MCF 10A (cell line): ENCODE data around the gene COMP. TPM values are rescaled to one million over a fixed set of nuclear protein-coding genes. Genes with fewer than 3 reads are reported as not detected.

Experiments
- BruUV-seq: library from RNA; stranded (reverse); fragments of 400-500 nt; replicated peaks from 2 replicates; lab custom pipeline; 2021; lab: Mats Ljungman, UMichigan
- CTCF ChIA-PET: fragments of 300-600 bp; sonication (Branson Sonifier 250); formaldehyde crosslinking; extraction: SDS; loops from one replicate; lab custom pipeline; 2021; ENCODE audit warnings: antibody characterized with exemption, inconsistent platforms; lab: Yijun Ruan, JAX
- POLR2A ChIA-PET: fragments of 300-600, 350-650 bp; sonication (Branson Sonifier 250); formaldehyde crosslinking; extraction: SDS; loops from one replicate; lab custom pipeline; 2020; ENCODE audit warnings: antibody characterized with exemption, inconsistent platforms; lab: Yijun Ruan, JAX
- DNase-seq: peaks from one replicate; pipeline ENCODE4 v3.0.0-alpha.2; 2018; ENCODE audit not compliant: unreplicated experiment
- H3K27ac Mint-ChIP-seq: one replicate; pipeline ENCODE4 v1.8.0; 2022; ENCODE audit warnings: mild to moderate bottlenecking, low read depth, mixed read lengths; ENCODE audit not compliant: unreplicated experiment
- H3K27me3 Mint-ChIP-seq: one replicate; pipeline ENCODE4 v1.8.0; 2022; ENCODE audit warnings: mixed read lengths; ENCODE audit not compliant: insufficient read depth, unreplicated experiment
- H3K36me3 Mint-ChIP-seq: one replicate; pipeline ENCODE4 v1.8.0; 2022; ENCODE audit warnings: mild to moderate bottlenecking, moderate library complexity, mixed read lengths; ENCODE audit not compliant: insufficient read depth, unreplicated experiment
- H3K4me1 Mint-ChIP-seq: one replicate; pipeline ENCODE4 v1.8.0; 2022; ENCODE audit warnings: mixed read lengths; ENCODE audit not compliant: insufficient read depth, unreplicated experiment
- H3K4me3 Mint-ChIP-seq: one replicate; pipeline ENCODE4 v1.8.0; 2022; ENCODE audit warnings: mild to moderate bottlenecking, moderate library complexity, mixed read lengths; ENCODE audit not compliant: unreplicated experiment
- H3K9me3 Mint-ChIP-seq: one replicate; pipeline ENCODE4 v1.8.0; 2022; ENCODE audit warnings: mixed read lengths; ENCODE audit not compliant: unreplicated experiment
- intact Hi-C: fragments of 100-400 bp; cut with micrococcal nuclease; formaldehyde crosslinking; loops from 2 replicates; pipeline ENCODE4 v1.14.1; 2022
- total RNA-seq: library from RNA; stranded (reverse); gene quantifications from 2 replicates; pipeline ENCODE4 v1.2.3, GENCODE V29; 2022
- TF ChIP-seq, protein P1 (sequence below): fragments of 200-600 bp; IDR thresholded peaks from one replicate; pipeline ENCODE4 v1.8.0; 2022; ENCODE audit warnings: antibody characterized with exemption, mild to moderate bottlenecking; ENCODE audit not compliant: unreplicated experiment

Gene COMP
- total RNA-seq, 1 experiment from 2014 or later, result not detected

DNA sequence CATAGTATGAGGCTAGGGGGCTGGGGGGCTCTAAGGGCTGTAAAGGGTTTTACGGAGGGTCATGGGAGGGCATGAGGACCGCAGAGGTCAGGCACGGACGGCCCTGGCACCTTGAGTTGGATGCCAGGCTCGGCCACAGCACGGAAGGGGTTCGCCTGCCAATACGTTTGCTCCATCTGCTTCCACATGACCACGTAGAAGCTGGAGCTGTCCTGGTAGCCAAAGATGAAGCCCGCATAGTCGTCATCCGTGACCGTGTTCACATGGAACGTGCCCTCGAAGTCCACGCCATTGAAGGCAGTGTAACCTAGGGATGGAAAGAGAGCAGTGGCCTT is 6.4 kb downstream of the COMP start:
- Mint-ChIP-seq H3K4me3 (no peak overlapping the region), H3K9me3 (no peaks in the 10 kb centered on the region), H3K27me3 (peaks cover 11% of the 10 kb centered on the region), H3K36me3 (no peaks in the 10 kb centered on the region), H3K4me1 (peaks cover 8% of the 10 kb centered on the region), H3K27ac (no peak overlapping the region)
- no TSS peak for BruUV-seq
- TF ChIP-seq, protein P1, sequence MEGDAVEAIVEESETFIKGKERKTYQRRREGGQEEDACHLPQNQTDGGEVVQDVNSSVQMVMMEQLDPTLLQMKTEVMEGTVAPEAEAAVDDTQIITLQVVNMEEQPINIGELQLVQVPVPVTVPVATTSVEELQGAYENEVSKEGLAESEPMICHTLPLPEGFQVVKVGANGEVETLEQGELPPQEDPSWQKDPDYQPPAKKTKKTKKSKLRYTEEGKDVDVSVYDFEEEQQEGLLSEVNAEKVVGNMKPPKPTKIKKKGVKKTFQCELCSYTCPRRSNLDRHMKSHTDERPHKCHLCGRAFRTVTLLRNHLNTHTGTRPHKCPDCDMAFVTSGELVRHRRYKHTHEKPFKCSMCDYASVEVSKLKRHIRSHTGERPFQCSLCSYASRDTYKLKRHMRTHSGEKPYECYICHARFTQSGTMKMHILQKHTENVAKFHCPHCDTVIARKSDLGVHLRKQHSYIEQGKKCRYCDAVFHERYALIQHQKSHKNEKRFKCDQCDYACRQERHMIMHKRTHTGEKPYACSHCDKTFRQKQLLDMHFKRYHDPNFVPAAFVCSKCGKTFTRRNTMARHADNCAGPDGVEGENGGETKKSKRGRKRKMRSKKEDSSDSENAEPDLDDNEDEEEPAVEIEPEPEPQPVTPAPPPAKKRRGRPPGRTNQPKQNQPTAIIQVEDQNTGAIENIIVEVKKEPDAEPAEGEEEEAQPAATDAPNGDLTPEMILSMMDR, result no peak
- ChIA-PET CTCF (no interaction called here), POLR2A (no interaction called here)
- DNase-seq, result no peak
- intact Hi-C loops, result no loop called here

DNA sequence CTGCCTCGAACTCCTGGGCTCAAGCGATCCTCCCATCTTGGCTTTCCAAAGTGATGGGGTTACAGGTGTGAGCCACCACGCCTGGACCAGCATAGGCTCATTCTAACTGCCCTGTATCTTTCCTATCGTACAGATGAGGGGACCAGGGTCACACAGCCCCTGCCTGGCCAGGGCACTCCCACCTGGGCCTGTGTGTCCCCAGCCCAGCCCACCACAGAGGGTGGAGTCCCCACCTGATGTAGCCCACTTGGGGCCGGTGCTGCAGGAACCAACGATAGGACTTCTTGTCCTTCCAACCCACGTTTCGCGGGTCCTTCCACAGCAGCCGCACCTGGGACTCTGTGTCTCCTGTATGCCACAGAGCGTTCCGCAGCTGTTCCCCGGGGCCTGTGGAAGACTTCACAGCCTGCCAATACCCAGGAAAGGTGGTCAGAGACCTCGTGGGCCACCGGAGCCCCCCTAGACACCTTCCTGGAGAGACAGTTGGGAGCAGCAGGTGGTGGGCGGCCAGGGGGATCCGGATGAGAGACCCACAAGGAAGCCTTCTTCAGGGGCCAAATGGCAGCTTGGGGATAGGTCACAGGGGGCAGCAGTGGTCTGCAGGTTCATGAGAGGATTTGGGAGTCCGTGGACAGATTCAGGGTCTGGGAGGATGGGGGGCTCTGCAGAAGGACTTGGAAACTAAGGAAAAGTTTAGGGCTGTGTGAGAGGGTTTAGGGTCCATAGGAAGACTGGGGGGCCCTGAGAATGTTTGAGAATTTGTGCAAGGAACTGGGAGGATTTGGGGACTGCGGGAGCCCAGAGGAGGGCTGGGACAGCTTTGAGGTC is 6.9 kb downstream of the COMP start:
- CTCF ChIA-PET, result interaction anchor here (0.5 kb wide), 1 partner anchor 26 kb away, joined by 4 read pairs; no protein-coding TSS in a partner anchor
- intact Hi-C loops, result no loop called here
- BruUV-seq, result no TSS peak
- Mint-ChIP-seq H3K4me1 (peaks cover 2% of the 10 kb centered on the region), H3K27me3 (peaks cover 5% of the 10 kb centered on the region), H3K36me3 (no peaks in the 10 kb centered on the region), H3K4me3 (no peak overlapping the region), H3K9me3 (no peaks in the 10 kb centered on the region), H3K27ac (no peak overlapping the region)
- TF ChIP-seq, protein P1, result no peak
- POLR2A ChIA-PET, result no interaction called here
- no peak for DNase-seq

DNA sequence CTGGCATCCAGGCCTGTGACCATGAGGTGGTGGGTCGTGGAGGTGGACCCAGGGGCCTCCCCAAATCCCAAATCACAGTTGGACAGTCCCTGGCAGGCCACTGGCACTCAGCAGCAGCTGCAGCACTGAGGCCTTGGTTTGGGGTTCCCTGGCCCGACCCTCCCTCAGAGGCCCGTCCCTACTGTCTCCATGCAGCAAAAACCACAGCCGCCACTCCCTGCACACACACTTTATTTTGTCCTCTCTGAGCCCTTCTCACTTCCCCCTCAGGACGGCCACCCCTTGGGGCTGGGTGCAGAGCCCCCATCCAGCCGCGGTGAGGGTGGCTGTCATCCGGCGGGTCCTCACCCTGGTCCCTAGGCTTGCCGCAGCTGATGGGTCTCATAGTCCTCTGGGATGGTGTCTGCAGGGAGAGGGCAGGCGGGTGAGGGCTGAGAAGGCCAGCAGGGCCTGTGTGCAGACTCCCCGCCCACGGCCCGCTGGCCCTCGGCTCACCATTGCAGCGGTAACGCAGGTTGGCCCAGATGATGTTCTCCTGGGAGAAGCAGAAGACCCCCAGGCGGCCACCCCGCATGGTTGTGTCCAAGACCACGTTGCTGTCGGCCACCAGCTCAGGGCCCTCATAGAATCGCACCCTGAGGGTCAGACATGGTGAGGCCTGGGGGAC is 8.4 kb downstream of the COMP start:
- CTCF ChIA-PET, result interaction anchor here (0.5 kb wide), 1 partner anchor 65 kb away, joined by 3 read pairs; no protein-coding TSS in a partner anchor
- no peaks in the 10 kb centered on the region for H3K4me1 Mint-ChIP-seq
- H3K36me3 Mint-ChIP-seq, result no peaks in the 10 kb centered on the region
- TF ChIP-seq, protein P1, result no peak
- no peak overlapping the region for H3K4me3 Mint-ChIP-seq
- no peak overlapping the region for H3K27ac Mint-ChIP-seq
- intact Hi-C loops, result no loop called here
- no TSS peak for BruUV-seq
- H3K9me3 Mint-ChIP-seq, result no peaks in the 10 kb centered on the region
- H3K27me3 Mint-ChIP-seq, result no peaks in the 10 kb centered on the region
- no peak for DNase-seq
- POLR2A ChIA-PET, result no interaction called here

- Mint-ChIP-seq H3K36me3 (no peaks in the 10 kb centered on the region), H3K4me3 (no peak overlapping the region), H3K4me1 (no peaks in the 10 kb centered on the region), H3K27me3 (no peaks in the 10 kb centered on the region), H3K9me3 (no peaks in the 10 kb centered on the region), H3K27ac (no peak overlapping the region)
- intact Hi-C loops, result no loop called here
- BruUV-seq, result no TSS peak
- POLR2A ChIA-PET, result no interaction called here
- CTCF ChIA-PET, result interaction anchor here (0.5 kb wide), 1 partner anchor 65 kb away, joined by 3 read pairs; no protein-coding TSS in a partner anchor
- TF ChIP-seq, protein P1, result no peak
- no peak for DNase-seq
Observed at GRCh38 chr19:18781885-18782527, 9.1 kb downstream of the COMP start.
